Nephron progenitor cell (in vitro differentiated cells): Measurements from ENCODE around the gene KLK8.
A peak's percentile ranks its signal among the peaks of the same experiment; 100 is the strongest.

ENCODE experiments used
- DNase-seq: peaks from one replicate; pipeline ENCODE4 v3.0.0; 2021
- H3K27ac Mint-ChIP-seq: 2 replicates; pipeline ENCODE4 v1.8.0; 2021; ENCODE audit warnings: mild to moderate bottlenecking, moderate library complexity, mixed read lengths
- H3K27me3 Mint-ChIP-seq: 2 replicates; pipeline ENCODE4 v1.8.0; 2021; ENCODE audit warnings: mild to moderate bottlenecking, low read depth, mixed read lengths; ENCODE audit not compliant: poor library complexity
- H3K36me3 Mint-ChIP-seq: 2 replicates; pipeline ENCODE4 v1.8.0; 2021; ENCODE audit warnings: low read depth, mixed read lengths
- H3K4me1 Mint-ChIP-seq: 2 replicates; pipeline ENCODE4 v1.8.0; 2021; ENCODE audit warnings: mixed read lengths
- H3K4me3 Mint-ChIP-seq: 2 replicates; pipeline ENCODE4 v1.8.0; 2021; ENCODE audit warnings: mild to moderate bottlenecking, moderate library complexity, mixed read lengths
- H3K9me3 Mint-ChIP-seq: 2 replicates; pipeline ENCODE4 v1.8.0; 2021; ENCODE audit warnings: mild to moderate bottlenecking, moderate library complexity, mixed read lengths
- TF ChIP-seq, protein P1 (sequence below): fragments of 200-600 bp; sonication (generic); IDR thresholded peaks from 2 replicates; pipeline ENCODE4 v1.5.0; 2021; ENCODE audit warnings: antibody characterized with exemption

Gene KLK8

DNA sequence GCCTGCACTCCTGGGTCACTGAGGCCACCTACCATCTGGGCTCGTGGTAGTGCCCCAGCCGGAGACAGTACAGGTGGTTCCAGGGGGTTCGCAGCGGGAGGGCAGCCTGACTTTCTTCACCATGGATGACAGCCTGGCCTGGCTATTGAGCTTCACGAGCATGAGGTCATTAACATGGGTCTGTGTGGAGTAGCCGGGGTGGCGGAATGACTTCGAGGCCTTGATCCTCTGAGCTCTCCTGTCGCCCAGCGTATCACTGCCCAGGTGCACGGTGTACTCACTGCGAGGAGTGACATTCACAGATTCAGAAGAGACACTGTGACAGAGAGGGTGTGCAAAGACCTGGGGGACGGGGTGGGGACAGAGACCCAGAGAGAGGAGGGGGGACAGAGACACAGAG is 21.2 kb downstream of the KLK8 start:
- H3K4me3 Mint-ChIP-seq, result no peak overlapping the region
- H3K27me3 Mint-ChIP-seq, result peaks cover 50% of the 10 kb centered on the region
- H3K4me1 Mint-ChIP-seq, result peaks cover 65% of the 10 kb centered on the region
- peaks cover 4% of the 10 kb centered on the region for H3K36me3 Mint-ChIP-seq
- H3K9me3 Mint-ChIP-seq, result peaks cover 8% of the 10 kb centered on the region
- TF ChIP-seq, protein P1, sequence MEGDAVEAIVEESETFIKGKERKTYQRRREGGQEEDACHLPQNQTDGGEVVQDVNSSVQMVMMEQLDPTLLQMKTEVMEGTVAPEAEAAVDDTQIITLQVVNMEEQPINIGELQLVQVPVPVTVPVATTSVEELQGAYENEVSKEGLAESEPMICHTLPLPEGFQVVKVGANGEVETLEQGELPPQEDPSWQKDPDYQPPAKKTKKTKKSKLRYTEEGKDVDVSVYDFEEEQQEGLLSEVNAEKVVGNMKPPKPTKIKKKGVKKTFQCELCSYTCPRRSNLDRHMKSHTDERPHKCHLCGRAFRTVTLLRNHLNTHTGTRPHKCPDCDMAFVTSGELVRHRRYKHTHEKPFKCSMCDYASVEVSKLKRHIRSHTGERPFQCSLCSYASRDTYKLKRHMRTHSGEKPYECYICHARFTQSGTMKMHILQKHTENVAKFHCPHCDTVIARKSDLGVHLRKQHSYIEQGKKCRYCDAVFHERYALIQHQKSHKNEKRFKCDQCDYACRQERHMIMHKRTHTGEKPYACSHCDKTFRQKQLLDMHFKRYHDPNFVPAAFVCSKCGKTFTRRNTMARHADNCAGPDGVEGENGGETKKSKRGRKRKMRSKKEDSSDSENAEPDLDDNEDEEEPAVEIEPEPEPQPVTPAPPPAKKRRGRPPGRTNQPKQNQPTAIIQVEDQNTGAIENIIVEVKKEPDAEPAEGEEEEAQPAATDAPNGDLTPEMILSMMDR, result no peak
- DNase-seq, result peak; percentile 20
- H3K27ac Mint-ChIP-seq, result no peak overlapping the region

DNA sequence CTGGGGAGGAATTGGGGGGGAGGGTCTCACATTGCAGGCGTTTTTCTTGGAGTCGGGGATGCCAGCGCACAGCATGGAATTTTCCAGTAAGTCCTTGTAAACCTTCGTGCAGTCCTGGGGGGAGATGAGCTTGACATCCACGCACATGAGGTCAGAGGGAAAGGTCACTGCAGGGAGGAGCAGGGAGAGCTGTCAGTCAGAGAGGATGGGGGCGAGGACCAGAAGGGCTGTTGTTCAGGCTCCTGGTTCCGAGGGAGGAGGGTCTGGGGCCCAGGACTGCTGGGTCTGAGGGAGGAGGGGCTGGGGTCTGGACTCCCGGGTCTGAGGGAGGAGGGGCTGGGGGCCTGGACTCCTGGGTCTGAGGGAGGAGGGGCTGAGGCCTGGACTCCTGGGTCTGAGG is 21.6 kb downstream of the KLK8 start:
- TF ChIP-seq, protein P1, result no peak
- H3K36me3 Mint-ChIP-seq, result peaks cover 4% of the 10 kb centered on the region
- DNase-seq, result no peak
- H3K4me3 Mint-ChIP-seq, result no peak overlapping the region
- peaks cover 65% of the 10 kb centered on the region for H3K4me1 Mint-ChIP-seq
- peaks cover 45% of the 10 kb centered on the region for H3K27me3 Mint-ChIP-seq
- H3K9me3 Mint-ChIP-seq, result peaks cover 4% of the 10 kb centered on the region
- H3K27ac Mint-ChIP-seq, result peak overlapping the region; percentile 51

DNA sequence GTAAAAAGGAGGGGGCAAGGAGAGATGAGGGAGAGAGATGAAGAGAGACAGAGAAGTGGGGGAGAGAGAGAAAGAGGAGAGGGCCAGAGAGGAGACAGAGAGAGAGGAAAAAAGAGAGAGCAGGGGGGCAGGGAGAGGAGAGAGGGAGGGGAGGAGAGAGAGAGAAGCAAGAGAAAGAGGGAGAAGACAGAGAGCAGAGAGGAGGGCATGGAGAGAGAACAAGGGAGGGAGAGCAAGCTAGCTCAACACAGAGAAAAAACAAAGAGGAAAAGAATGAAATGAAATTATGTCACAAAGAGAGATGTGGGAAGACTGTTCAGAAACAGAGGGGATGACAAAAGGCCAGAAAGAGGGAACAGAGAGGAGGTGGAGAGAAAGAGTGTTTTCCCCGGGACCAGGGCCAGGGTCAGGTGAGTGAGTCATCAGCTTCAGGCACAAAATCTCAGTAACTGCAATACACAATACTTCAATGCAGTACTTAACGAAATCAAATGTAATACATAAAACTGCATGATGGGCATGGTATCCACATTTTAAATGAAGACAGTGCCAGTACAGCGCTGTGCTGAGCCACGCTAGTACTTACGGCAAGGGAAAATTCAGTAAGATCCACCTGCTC is 22.5 kb downstream of the KLK8 start:
- peaks cover 73% of the 10 kb centered on the region for H3K4me1 Mint-ChIP-seq
- peaks cover 36% of the 10 kb centered on the region for H3K27me3 Mint-ChIP-seq

DNA sequence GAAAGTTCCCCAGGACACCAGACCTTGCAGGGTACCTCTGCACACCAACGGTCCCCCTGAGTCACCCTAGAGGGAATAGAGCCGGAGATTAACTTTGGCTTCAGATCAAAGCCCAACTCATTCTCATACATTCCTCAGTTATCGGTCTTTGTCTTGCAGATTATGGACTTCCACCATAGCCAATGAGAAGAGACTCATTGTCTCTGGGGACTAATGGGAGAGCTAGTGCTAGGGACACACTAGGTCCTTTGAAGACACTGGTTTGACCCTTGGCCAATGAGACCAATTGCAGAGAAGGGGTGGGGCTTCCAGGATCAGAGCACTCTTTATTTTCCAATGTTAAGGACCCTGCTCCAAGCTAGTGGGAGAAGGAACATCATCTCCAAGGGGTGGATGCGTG is 23.8 kb downstream of the KLK8 start:
- Mint-ChIP-seq H3K4me3 (no peak overlapping the region), H3K36me3 (peaks cover 4% of the 10 kb centered on the region), H3K9me3 (peaks cover 4% of the 10 kb centered on the region), H3K27ac (no peak overlapping the region), H3K27me3 (peaks cover 30% of the 10 kb centered on the region), H3K4me1 (peaks cover 76% of the 10 kb centered on the region)
- DNase-seq, result no peak
- TF ChIP-seq, protein P1, result no peak

More for the DNA sequence above, 22.5 kb downstream of the KLK8 start:
- no peak overlapping the region for H3K4me3 Mint-ChIP-seq
- H3K36me3 Mint-ChIP-seq, result peaks cover 4% of the 10 kb centered on the region
- DNase-seq, result no peak
- H3K9me3 Mint-ChIP-seq, result peaks cover 4% of the 10 kb centered on the region
- TF ChIP-seq, protein P1, result no peak
- no peak overlapping the region for H3K27ac Mint-ChIP-seq

DNA sequence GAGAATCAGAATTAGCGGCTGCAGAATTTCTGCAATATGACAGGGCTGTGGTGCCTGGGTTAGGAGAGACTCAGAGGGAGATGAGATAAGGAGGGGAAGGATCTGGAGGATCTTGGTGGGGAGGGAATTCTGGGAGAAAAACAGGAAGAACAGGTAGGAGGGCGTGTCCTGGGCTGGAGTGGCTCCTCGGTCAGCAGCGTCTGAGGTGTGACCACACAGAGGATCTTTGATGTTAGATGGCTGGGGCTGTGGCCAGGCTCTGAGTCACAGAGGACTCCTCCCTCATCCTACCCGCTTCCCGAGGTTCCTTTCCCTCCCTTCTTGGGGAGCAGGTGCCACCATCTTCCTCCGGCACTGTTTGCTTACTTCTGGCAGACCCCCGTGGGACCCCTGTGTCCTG is 25.6 kb downstream of the KLK8 start:
- H3K36me3 Mint-ChIP-seq, result peaks cover 4% of the 10 kb centered on the region
- no peak overlapping the region for H3K4me3 Mint-ChIP-seq
- H3K27me3 Mint-ChIP-seq, result peaks cover 16% of the 10 kb centered on the region
- no peak for DNase-seq
- TF ChIP-seq, protein P1, result no peak
- no peak overlapping the region for H3K27ac Mint-ChIP-seq
- peaks cover 4% of the 10 kb centered on the region for H3K9me3 Mint-ChIP-seq
- H3K4me1 Mint-ChIP-seq, result peaks cover 75% of the 10 kb centered on the region
